HTR-8/SVneo (cell line): ENCODE measurements around the gene STK38L.

Experiments
- DNase-seq: peaks from one replicate; pipeline ENCODE4 v3.0.0; 2011; ENCODE audit warnings: low spot score, mixed read lengths; ENCODE audit not compliant: insufficient read length
- FAIRE-seq: peaks from 2 replicates; lab custom pipeline; 2011; peaks lifted over from hg19 to GRCh38; lab: Jason Lieb, UNC

Gene STK38L

GRCh38 chr12:27304856-27305255 lies 60.8 kb downstream of the STK38L start:
- FAIRE-seq (no peak), DNase-seq (no peak)

DNA sequence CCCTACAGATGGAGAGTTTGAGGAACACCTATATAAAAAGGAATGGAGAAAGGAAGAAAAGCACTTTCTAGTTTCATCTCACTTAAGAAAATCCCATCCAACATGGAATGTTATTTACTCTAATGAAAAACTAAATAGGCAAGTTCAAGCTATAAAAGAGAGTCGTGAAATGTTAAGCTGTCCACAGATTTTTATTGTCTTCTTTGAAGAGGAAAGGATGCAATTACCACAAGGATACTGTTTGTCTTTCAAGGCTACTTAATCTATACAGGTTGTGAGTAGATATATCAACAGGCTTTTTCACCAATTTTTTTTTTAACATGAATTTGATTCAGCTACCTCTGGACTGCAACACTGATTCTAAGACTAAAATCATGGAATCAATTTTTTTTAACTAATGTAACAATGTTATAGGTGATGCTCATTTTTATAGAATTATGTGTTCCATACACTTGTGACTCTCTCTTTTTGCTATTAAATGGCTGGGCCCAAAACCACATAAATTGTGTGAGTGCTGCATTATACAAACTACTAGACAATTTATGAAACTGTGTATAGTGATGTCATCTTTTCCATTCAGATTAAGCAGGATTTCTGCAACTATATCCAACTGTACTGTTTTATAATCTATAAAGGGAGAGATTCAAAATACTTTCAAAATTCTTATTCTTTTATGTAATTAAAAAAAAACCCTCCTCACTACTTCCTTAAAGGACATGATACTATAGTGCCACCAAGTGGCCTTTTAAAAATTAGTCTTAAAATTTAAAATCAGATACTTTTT lies 61.8 kb downstream of the STK38L start:
- DNase-seq (peak; percentile 11), FAIRE-seq (no peak)

DNA sequence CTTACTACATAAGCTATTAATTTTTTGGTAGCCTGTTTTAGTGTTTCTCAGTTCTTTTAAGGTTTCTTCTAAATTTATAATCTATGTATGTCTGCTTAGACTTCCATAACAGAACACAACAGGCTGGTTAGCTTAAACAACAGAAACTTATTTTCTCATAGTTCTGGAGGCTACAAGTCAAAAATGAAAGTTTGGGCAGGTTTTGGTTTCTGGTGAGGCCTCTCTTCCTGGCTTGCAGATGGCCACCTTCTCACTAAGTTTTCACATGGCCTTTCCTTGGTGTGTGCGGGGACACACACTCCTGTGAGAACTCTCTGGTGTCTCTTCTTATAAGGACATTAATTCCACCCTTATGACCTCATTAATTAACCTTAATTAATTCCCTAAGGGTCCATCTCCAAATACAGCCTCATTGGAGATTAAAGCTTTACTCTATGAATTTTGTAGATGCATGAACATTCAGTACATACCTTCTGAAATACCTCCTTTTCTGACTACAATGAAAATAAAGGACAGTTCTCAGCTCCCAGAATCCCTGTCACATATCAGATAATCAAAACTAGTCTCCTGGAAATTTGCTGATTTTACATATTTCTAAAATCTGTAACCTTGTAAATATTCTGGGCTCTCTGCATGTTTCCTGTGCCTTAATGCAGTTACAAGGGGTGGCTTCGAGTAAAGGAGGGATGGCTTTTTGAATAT lies 65.4 kb downstream of the STK38L start:
- DNase-seq (no peak), FAIRE-seq (no peak)

DNA sequence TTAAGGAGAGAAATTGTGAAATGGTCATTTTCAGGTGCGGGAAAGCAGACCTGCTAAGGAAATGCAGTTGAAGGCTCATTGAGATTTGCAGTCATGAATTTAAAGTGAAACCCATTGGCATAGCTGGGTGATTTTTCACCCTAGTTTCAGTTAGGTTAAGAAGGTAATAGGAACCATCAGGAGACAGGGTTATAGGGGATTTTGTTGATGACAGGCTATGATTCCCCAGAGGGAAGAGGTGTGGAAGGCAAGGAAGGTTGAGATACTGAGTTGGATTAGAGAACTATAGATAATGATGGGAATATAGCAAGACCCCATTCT lies 65.9 kb downstream of the STK38L start:
- no peak for FAIRE-seq
- DNase-seq = no peak

DNA sequence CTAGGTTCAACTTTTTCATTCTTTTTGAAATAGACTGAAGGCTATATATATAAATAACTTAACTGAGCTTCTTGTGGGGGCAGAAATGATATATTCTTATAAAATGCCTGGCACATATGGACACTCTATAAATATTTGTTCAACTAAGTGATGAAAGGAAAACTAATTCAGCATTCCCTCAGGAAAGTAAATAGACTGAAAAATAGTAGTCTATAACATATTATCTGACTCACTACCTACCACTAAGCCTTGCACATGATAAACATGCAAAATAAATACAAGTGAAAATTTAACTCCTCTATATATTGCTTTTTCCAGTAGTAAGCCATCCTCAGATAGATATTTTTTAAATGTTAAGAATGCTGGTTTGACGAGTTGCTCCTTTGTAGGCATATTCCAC lies 72.9 kb downstream of the STK38L start:
- no peak for FAIRE-seq
- DNase-seq = no peak

DNA sequence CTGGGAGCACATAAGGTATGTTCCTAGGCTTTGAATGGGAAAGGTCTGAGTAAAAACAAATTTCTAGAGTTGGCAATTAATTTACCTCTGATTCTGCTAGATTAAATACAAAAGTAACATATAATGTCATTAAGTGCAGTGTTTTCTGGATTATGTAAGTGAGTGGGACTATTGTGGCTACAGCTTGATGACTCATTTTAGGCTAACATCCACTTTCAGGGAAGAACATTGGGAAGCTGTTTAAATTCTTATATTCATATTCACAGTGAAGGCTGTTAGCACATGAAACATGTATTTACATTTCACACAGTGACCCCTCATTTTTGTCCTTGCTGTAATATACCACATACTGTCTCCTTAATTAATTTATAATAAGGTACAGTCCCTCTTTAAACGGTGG lies 75.3 kb downstream of the STK38L start:
- FAIRE-seq (no peak), DNase-seq (no peak)

GRCh38 chr12:27319848-27320247 lies 75.8 kb downstream of the STK38L start:
- DNase-seq = no peak
- no peak for FAIRE-seq

DNA sequence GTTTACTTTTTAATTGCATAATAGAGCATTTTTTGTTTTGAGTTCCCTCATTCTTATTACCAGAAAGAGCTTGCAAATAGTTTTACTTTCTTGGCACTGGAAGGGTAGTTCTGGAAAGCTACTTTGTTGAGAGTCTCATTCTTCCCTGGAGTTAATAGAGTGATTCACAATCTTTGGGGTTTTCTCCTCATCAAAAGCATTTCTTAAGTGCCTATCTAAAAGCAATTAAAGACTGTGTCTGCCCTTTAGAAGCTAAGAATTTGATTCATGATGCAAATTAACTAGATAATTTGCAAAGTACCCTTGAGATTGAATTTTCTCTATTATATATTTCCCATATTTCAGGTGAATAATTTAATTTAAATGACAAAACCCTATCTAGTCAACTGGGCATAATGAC lies 80.4 kb downstream of the STK38L start:
- FAIRE-seq = no peak
- DNase-seq = no peak

DNA sequence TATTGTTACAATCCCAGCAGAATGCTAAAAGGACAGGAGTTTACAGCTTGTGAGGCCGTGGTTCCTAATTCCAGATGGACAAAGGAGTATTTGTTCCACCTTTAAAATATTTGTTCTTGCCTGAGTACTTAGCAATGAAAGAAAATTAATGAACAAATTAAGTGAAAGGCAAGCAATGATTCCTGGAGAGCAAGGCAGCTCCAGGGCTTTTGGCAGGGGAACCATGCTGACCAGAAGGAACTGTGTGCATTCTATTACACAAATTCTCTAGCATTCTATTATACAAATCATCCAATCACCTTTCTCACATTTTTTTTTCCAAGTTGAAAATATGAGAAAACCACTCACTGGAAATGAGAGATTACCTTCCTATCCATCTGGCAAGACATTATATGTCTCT lies 86.8 kb downstream of the STK38L start:
- FAIRE-seq (no peak), DNase-seq (no peak)

DNA sequence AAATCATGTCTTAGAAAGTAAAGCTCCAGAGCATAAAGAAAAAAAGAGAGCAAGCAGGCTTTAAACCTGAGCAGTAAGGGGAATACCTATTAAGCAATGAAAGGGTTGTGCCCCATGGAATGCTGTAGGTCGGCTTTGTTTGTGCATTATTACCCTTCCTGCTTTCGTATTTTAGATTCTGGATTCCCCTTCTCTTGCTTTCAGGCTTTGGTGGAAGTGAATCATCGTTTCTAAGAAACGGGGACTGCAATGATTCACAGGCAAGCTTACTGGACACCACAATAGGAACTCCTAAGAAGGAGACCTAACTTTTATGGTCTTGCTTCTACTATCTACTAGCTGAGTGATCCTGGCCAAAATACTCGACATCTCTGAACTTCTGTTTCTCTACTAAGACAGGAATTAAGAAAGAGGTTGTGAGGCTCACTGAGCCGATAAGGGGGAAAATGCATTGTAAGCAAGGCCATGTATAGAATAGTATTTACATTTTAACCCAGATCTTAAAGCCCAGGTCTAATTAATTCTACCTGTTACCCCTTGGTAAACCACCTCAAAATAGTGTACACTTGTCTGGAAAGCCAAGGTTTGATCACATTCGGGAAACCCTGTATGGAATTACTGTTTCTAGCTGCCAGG lies 87.3 kb downstream of the STK38L start:
- FAIRE-seq = peak; percentile 86
- peak; percentile 78 for DNase-seq

DNA sequence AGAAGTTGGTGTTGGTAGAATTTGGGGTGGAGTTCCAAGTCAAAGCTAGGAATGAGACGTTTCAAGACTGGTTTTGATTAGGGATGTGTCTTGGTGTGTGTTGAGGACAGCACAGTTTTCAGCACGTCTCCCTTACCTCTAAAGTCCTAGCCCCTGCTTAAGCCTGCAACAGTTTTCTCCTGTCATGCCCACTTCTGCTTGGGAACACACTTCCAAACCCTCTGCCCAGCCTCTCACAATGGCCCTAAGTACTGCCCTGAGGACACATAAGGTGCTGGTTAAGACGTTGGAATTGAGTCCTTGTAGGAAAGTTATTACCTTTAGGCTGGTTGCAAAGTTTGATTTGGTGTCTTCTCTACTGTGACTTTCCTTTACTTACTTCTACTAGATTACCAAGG lies 87.8 kb downstream of the STK38L start:
- FAIRE-seq (peak; percentile 28), DNase-seq (no peak)

GRCh38 chr12:27332407-27332713 lies 88.3 kb downstream of the STK38L start:
- FAIRE-seq = no peak
- no peak for DNase-seq

DNA sequence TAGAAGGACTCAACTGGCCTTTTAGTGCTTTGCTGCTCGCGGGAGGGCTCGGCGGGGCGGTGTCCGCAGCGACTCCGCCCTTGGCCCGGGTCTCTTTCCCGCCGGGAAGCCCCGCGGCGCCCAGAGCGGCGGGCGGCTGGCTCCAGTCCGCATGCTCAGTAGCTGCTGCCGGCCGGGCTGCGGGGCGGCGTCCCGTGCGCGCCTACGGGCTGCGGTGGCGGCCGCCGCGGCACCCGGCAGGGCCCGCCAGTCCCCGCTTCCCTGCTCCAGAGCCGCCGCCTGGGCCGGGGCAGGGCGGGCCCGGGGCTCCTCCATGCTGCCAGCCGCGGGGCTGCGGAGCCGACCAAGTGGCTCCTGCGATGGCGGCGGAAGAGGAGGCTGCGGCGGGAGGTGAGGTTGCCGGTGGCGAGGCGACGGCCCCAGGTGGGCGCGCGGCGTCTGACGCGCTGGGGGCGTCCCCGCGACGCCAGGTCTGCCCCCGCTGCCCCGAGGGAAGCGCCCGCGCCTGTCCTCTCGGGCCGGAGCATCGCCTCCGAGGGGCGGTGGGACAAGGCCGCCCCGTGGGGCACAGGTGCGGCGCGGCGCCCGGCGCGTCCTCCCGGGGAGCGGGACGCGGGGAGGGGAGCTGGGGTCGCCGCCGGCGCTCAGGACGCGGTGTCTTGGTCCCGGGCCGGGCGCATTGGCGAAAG lies 88.8 kb downstream of the STK38L start, which contains the start of gene BMAL2:
BMAL2 (plus strand) TSS at position 123 of the 689 bp plus-strand sequence; CDS start at position 360, 237 bp downstream.
- DNase-seq (peak; percentile 53), FAIRE-seq (no peak)

GRCh38 chr12:27333403-27334009 lies 89.4 kb downstream of the STK38L start:
- DNase-seq (no peak), FAIRE-seq (no peak)

DNA sequence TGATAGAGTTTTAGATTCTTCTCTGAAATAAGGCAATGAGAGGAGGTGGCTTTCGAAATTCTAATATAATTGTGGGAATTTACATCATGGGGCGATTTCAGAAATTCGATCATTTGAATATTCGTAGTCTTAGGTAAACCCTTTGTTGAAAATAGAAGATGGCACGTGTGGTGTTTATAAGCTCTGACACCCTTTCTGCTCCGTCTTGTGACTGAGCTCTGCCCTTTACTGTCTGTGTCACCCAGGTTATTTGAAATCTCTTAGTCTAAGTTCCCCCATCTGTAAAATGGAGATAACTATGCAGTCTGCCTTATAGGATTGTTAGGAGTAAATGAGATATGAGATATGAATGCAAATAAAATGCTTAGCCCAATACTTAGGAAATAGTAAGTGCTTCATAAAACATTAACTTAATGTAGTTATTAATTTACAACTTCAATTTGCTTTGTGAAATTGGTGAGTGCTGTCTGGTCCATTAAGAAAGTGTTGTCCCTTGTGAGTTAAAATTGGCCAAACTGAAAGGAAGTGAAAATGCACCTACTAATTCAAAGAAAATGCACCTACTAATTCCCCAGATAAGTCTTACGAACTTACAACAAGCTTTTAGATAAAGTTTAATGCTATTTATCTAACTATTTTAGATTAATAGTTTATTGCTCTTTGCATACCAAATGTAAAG lies 90.1 kb downstream of the STK38L start:
- no peak for FAIRE-seq

GRCh38 chr12:27334721-27335082 lies 90.6 kb downstream of the STK38L start:
- no peak for DNase-seq
- FAIRE-seq = no peak

More for the DNA sequence above, 90.1 kb downstream of the STK38L start:
- DNase-seq = no peak

GRCh38 chr12:27335364-27336281 lies 91.5 kb downstream of the STK38L start:
- DNase-seq (no peak), FAIRE-seq (no peak)

GRCh38 chr12:27336282-27336653 lies 92.2 kb downstream of the STK38L start:
- FAIRE-seq (no peak), DNase-seq (no peak)

GRCh38 chr12:27337376-27337775 lies 93.3 kb downstream of the STK38L start:
- FAIRE-seq (no peak), DNase-seq (no peak)
